SHP77 treated with DMSO at 0.1 percent for 48 hours (cell line): ENCODE results near the gene CCDC87.
"Not testable (repeated sequence)": the region's sequence is repeated elsewhere in the genome, so short reads cannot be mapped to it uniquely, and the experiment has no call there.

Experiments used
- DNase-seq: peaks from one replicate; lab custom pipeline; 2025; lab: John Stamatoyannopoulos, UW

The CCDC87 gene

GRCh38 chr11:66592457-66593302 is at the start of gene CCDC87, which contains the start of gene CCS:
Gene CCDC87 (minus strand): TSS chr11:66593063. CDS start chr11:66593015, 48 bp downstream.
Gene CCS (plus strand): TSS chr11:66593185. CDS start chr11:66593262, 77 bp downstream.
- DNase-seq: peak; percentile 97

- no peak for DNase-seq
Observed at GRCh38 chr11:66641834-66642233, 49.0 kb upstream of the CCDC87 start.

GRCh38 chr11:66639814-66640340 is 47.0 kb upstream of the CCDC87 start:
- DNase-seq: not testable (repeated sequence)

GRCh38 chr11:66639066-66639813 is 46.4 kb upstream of the CCDC87 start:
- peak; percentile 13 for DNase-seq

GRCh38 chr11:66638177-66639065 is 45.6 kb upstream of the CCDC87 start, which contains the start of gene RBM4:
Gene RBM4 (plus strand): TSS chr11:66638703. CDS start chr11:66639712, 1,009 bp downstream.
- DNase-seq: peak; percentile 100

- DNase-seq: peak; percentile 59
Observed at GRCh38 chr11:66637557-66638176, 44.8 kb upstream of the CCDC87 start.

GRCh38 chr11:66636411-66636810 is 43.5 kb upstream of the CCDC87 start:
- DNase-seq: no peak

- DNase-seq: no peak
Observed at GRCh38 chr11:66632952-66633351, 40.1 kb upstream of the CCDC87 start.

GRCh38 chr11:66631883-66632282 is 39.0 kb upstream of the CCDC87 start:
- DNase-seq: no peak

GRCh38 chr11:66629356-66629755 is 36.5 kb upstream of the CCDC87 start:
- no peak for DNase-seq

- DNase-seq: no peak
Observed at GRCh38 chr11:66628061-66628603, 35.3 kb upstream of the CCDC87 start.

GRCh38 chr11:66626926-66627325 is 34.1 kb upstream of the CCDC87 start:
- no peak for DNase-seq

- no peak for DNase-seq
Observed at GRCh38 chr11:66626382-66626781, 33.5 kb upstream of the CCDC87 start.

GRCh38 chr11:66625752-66626149 is 32.9 kb upstream of the CCDC87 start:
- no peak for DNase-seq

- no peak for DNase-seq
Observed at GRCh38 chr11:66625041-66625751, 32.3 kb upstream of the CCDC87 start.

- DNase-seq: no peak
Observed at GRCh38 chr11:66624450-66624849, 31.6 kb upstream of the CCDC87 start.

GRCh38 chr11:66619080-66619554 is 26.3 kb upstream of the CCDC87 start:
- DNase-seq: no peak

- DNase-seq: no peak
Observed at GRCh38 chr11:66617155-66617834, 24.4 kb upstream of the CCDC87 start.

GRCh38 chr11:66616379-66617154 is 23.7 kb upstream of the CCDC87 start, which contains the start of gene RBM14:
Gene RBM14 (plus strand): TSS chr11:66616630. CDS start chr11:66616721, 91 bp downstream.
- peak; percentile 99 for DNase-seq
